ENCODE data around the gene IQCH.
"Not testable (repeated sequence)": the region's sequence is repeated elsewhere in the genome, so short reads cannot be mapped to it uniquely, and the experiment has no call there.

IQCH gene

DNA sequence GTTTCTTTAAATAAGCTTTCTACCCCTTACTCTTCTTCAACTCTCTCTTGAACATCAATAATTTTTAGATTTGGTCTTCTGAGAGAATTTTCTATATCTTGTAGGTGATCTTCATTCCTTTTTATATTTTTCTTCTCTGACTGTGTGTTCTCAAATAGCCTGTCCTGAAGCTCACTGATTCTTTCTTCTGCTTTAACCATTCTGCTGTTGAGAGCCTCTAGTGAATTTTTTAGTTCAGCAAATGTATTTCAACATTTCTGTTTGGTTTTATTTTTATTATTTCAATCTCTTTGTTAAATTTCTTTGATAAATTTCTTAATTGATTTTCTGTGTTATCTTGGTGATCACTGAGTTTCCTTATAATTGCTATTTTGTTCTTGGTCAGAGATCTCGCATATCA, 19.6 kb downstream of the IQCH start:
- H3K9me3 ChIP-seq (ENCODE audit: insufficient read depth, low read depth, low read length): no peaks in the 10 kb centered on the region
- H3K4me1 ChIP-seq (ENCODE audit: insufficient read depth, low read length): no peaks in the 10 kb centered on the region
- no peak overlapping the region for H3K4me3 ChIP-seq (ENCODE audit: low read length)
- H3K27me3 ChIP-seq (ENCODE audit: insufficient read depth, low read length): no peaks in the 10 kb centered on the region
- H3K9ac ChIP-seq (ENCODE audit: low read depth, low read length): no peak overlapping the region
- H3K27ac ChIP-seq (ENCODE audit: low read length): no peak overlapping the region
- no peaks in the 10 kb centered on the region for H3K36me3 ChIP-seq (ENCODE audit: insufficient read depth, low read depth, low read length)

DNA sequence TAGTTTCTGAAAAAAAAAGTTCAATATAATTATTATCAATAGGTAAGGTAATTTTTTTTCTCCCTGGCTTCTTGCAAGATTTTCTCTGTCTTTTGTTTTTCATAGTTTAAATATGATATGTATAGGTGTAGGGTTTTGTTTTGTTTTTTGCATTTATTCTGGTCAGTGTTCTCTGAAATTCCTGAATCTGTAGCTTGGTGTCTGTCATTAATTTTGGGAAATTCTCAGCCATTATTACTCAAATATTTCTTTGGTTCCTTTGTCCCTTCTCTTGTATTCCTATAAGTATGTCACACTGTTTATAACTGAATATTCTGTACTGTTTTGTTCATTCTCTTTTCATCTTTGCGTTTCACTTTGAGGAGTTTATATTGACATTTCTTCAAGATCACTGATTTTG, 22.1 kb downstream of the IQCH start:
- Histone ChIP-seq H3K9me3 (ENCODE audit: insufficient read depth, low read depth, low read length) (no peaks in the 10 kb centered on the region), H3K9ac (ENCODE audit: low read depth, low read length) (no peak overlapping the region), H3K27ac (ENCODE audit: low read length) (no peak overlapping the region), H3K27me3 (ENCODE audit: insufficient read depth, low read length) (no peaks in the 10 kb centered on the region), H3K4me3 (ENCODE audit: low read length) (no peak overlapping the region), H3K36me3 (ENCODE audit: insufficient read depth, low read depth, low read length) (no peaks in the 10 kb centered on the region), H3K4me1 (ENCODE audit: insufficient read depth, low read length) (peaks cover 8% of the 10 kb centered on the region)

DNA sequence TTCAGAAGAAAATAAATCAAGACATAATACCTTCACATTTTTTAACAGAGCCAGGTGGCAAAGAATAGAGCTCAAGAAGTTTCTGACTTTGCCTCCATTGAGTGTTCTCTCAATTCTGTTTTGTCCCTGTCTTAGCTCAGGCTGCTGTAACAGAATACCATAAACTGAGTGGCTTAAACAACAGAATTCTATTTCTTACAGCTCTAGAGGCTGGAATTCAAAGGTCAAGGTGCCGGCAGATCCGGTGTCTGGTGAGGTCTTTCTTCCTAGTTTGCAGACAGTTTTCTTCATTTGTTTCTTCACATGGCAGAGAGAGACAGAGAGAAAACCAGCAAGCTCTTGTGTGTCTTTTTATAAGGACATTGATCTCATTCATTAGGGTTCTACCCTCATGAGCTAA, 25.6 kb downstream of the IQCH start:
- Histone ChIP-seq H3K4me3 (ENCODE audit: low read length) (no peak overlapping the region), H3K27ac (ENCODE audit: low read length) (no peak overlapping the region), H3K4me1 (ENCODE audit: insufficient read depth, low read length) (peaks cover 16% of the 10 kb centered on the region), H3K36me3 (ENCODE audit: insufficient read depth, low read depth, low read length) (no peaks in the 10 kb centered on the region), H3K27me3 (ENCODE audit: insufficient read depth, low read length) (no peaks in the 10 kb centered on the region), H3K9me3 (ENCODE audit: insufficient read depth, low read depth, low read length) (peaks cover under 1% of the 10 kb centered on the region), H3K9ac (ENCODE audit: low read depth, low read length) (no peak overlapping the region)

DNA sequence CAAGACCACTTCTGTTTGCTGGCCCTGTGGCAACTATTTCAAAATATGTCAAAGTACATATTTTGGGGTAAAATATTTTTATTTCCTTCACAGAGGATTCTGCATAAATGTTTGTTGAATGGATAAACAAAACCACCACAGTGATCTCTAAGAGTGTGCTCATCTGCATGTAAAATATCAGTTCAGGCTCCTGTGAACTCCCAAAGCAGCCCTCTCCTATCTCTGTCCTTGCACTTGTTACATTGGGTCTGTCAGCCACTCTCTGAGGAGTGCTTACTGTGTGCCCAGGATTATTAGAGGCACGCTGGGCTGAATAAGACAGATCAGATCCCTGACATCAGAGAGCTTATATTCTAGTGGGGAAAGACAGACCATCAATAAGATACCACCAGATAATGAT, 27.1 kb downstream of the IQCH start:
- peaks cover 16% of the 10 kb centered on the region for H3K4me1 ChIP-seq (ENCODE audit: insufficient read depth, low read length)
- H3K4me3 ChIP-seq (ENCODE audit: low read length): no peak overlapping the region
- H3K36me3 ChIP-seq (ENCODE audit: insufficient read depth, low read depth, low read length): no peaks in the 10 kb centered on the region
- peaks cover 3% of the 10 kb centered on the region for H3K9me3 ChIP-seq (ENCODE audit: insufficient read depth, low read depth, low read length)
- H3K27me3 ChIP-seq (ENCODE audit: insufficient read depth, low read length): no peaks in the 10 kb centered on the region
- H3K9ac ChIP-seq (ENCODE audit: low read depth, low read length): no peak overlapping the region
- H3K27ac ChIP-seq (ENCODE audit: low read length): no peak overlapping the region

DNA sequence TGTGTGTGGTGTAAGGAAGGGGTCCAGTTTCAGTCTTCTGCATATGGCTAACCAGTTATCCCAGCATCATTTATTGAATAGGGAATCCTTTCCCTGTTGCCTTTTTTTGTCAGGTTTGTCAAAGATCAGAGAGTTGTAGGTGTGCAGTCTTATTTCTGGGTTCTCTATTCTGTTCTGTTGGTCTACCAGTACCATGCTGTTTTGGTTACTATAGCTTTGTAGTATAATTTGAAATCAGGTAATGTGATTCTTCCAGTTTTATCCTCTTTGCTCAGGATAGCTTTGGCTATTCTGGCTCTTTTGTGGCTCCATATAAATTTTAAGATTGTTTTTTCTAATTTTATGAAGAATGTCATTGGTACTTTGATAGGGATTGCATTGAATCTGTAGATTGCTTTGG, 31.0 kb downstream of the IQCH start:
- not testable (repeated sequence) for H3K36me3 ChIP-seq (ENCODE audit: insufficient read depth, low read depth, low read length)

DNA sequence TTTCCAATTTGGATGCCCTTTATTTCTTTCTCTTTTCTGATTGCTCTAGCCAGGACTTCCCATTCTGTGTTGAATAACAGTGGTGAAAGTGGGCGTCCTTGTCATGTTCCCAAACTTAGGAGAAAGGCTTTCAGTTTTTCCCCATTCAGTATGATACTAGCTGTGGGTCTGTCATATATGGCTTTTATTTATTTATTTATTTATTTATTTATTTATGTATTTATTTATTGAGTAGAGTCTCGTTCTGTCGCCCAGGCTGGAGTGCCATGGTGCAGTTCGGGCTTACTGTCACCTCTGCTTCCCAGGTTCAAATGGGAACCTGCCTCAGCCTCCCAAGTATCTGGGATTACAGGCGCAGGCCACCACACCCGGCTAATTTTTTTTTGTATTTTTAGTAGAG, 31.8 kb downstream of the IQCH start:
- not testable (repeated sequence) for H3K27ac ChIP-seq (ENCODE audit: low read length); H3K9me3 ChIP-seq (ENCODE audit: insufficient read depth, low read depth, low read length); H3K27me3 ChIP-seq (ENCODE audit: insufficient read depth, low read length); H3K36me3 ChIP-seq (ENCODE audit: insufficient read depth, low read depth, low read length); H3K9ac ChIP-seq (ENCODE audit: low read depth, low read length); H3K4me3 ChIP-seq (ENCODE audit: low read length)
- peaks cover 11% of the 10 kb centered on the region for H3K4me1 ChIP-seq (ENCODE audit: insufficient read depth, low read length)

More for the DNA sequence above, 31.0 kb downstream of the IQCH start:
- not testable (repeated sequence) for H3K9me3 ChIP-seq (ENCODE audit: insufficient read depth, low read depth, low read length); H3K4me3 ChIP-seq (ENCODE audit: low read length); H3K9ac ChIP-seq (ENCODE audit: low read depth, low read length); H3K27me3 ChIP-seq (ENCODE audit: insufficient read depth, low read length); H3K27ac ChIP-seq (ENCODE audit: low read length)
- H3K4me1 ChIP-seq (ENCODE audit: insufficient read depth, low read length): peaks cover 13% of the 10 kb centered on the region

DNA sequence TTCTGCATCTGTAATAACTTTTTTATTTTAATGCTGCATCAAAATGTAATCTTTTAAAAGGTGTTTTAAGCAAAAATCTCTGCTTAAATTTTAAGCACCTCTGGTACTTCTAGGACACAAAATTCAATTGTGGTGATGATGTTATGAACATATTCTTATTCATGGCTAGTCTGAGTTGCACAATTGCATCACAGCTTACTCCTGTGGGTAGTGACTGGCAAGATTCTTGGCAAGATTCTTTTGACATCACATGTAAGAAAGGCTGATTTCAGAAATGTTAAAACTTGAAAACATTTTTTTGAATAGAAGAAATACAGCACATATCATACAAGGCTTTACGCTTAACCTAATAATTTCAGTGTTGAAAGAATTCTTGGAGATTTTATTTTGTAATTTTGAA, 35.7 kb downstream of the IQCH start:
- no peak overlapping the region for H3K9ac ChIP-seq (ENCODE audit: low read depth, low read length)
- peaks cover 1% of the 10 kb centered on the region; the same call in 1 of the 2 replicates for H3K9me3 ChIP-seq (ENCODE audit: insufficient read depth, low read depth, low read length)
- H3K4me1 ChIP-seq (ENCODE audit: insufficient read depth, low read length): no peaks in the 10 kb centered on the region
- no peaks in the 10 kb centered on the region for H3K36me3 ChIP-seq (ENCODE audit: insufficient read depth, low read depth, low read length)
- H3K4me3 ChIP-seq (ENCODE audit: low read length): no peak overlapping the region
- H3K27ac ChIP-seq (ENCODE audit: low read length): no peak overlapping the region
- no peaks in the 10 kb centered on the region for H3K27me3 ChIP-seq (ENCODE audit: insufficient read depth, low read length)

DNA sequence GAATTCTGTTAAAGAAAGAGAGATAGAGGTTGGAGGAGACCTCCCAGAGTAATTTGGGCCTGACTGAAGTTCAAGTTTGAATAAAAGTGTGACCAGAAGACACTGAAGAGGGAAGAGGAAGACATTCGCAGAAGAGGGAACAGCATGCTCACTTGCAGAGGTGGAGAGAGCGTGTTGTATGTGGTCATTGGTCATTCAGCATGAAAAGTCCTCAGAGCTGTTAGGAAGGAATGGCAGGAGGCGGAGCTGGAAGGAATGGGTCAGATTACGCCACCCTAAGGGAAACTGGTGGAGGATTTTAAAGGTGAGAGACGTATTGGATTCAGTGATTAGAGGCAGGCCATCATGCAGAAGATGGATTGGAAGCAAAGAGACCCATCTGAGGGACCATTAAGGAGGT, 41.6 kb downstream of the IQCH start:
- Histone ChIP-seq H3K4me1 (ENCODE audit: insufficient read depth, low read length) (0 out of 2 replicates have a peak, but pooled peaks cover 3% of the 10 kb centered on the region), H3K9me3 (ENCODE audit: insufficient read depth, low read depth, low read length) (no peaks in the 10 kb centered on the region), H3K9ac (ENCODE audit: low read depth, low read length) (no peak overlapping the region), H3K36me3 (ENCODE audit: insufficient read depth, low read depth, low read length) (no peaks in the 10 kb centered on the region), H3K27ac (ENCODE audit: low read length) (no peak overlapping the region), H3K27me3 (ENCODE audit: insufficient read depth, low read length) (no peaks in the 10 kb centered on the region), H3K4me3 (ENCODE audit: low read length) (no peak overlapping the region)

DNA sequence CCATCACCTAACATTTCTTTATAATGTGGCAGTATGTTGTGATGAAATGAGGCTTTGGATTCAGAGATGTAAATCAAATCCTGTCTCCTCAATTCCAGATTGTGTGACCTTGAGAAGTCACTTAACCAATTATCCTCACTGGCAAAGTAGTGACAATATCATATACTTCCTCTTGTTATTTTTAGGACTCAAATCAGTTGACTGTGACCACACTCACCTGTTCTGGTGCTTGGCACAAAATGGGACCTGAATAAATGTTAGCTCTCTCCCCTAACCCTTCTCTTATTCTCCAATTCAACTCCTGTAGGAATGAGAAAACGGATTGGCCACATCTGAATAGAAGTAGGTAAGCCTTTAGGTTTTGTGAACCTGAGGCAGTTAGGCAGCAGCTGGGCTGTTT, 42.1 kb downstream of the IQCH start:
- 0 out of 2 replicates have a peak, but pooled peaks cover 3% of the 10 kb centered on the region for H3K4me1 ChIP-seq (ENCODE audit: insufficient read depth, low read length)
- H3K4me3 ChIP-seq (ENCODE audit: low read length): no peak overlapping the region
- no peak overlapping the region for H3K27ac ChIP-seq (ENCODE audit: low read length)
- no peaks in the 10 kb centered on the region for H3K36me3 ChIP-seq (ENCODE audit: insufficient read depth, low read depth, low read length)
- no peaks in the 10 kb centered on the region for H3K9me3 ChIP-seq (ENCODE audit: insufficient read depth, low read depth, low read length)
- H3K27me3 ChIP-seq (ENCODE audit: insufficient read depth, low read length): no peaks in the 10 kb centered on the region
- H3K9ac ChIP-seq (ENCODE audit: low read depth, low read length): no peak overlapping the region

DNA sequence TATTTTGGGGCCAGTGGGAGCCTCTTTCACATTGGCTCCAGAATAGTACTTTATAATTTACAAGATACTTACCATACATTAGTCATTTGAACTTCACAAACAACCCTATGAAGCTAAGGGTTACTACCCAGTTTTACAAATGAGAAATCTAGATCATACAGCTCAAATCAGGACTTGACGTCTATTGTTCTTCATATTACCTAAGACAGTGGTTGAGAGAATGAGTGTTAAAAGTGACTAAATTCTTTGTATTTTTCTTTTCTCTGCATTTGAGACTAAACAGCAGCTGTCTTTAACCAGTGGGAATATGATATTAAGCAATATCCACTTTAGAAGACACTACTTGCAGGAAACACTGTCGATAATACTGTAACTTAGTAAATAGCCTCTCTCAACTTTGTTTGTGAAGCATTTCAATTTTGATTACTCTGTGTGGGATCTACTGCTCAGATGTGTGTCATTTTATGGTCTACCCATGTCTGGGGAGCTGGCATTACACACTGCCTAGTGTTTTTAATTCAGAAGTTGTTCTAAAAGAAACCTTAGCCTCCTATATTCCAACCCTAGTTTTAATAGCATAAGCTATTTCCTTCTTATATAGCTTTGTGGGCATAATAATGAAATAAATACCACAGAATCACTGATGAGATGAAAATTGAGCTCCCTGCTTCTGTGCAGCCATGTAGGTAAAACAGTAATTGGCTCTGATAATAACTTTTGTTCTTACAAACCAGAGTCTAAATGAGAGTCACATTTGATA, 45.9 kb downstream of the IQCH start:
- Histone ChIP-seq H3K4me3 (ENCODE audit: low read length) (no peak overlapping the region), H3K27me3 (ENCODE audit: insufficient read depth, low read length) (no peaks in the 10 kb centered on the region), H3K9me3 (ENCODE audit: insufficient read depth, low read depth, low read length) (no peaks in the 10 kb centered on the region), H3K4me1 (ENCODE audit: insufficient read depth, low read length) (0 out of 2 replicates have a peak, but pooled peaks cover 3% of the 10 kb centered on the region), H3K36me3 (ENCODE audit: insufficient read depth, low read depth, low read length) (no peaks in the 10 kb centered on the region), H3K27ac (ENCODE audit: low read length) (no peak overlapping the region), H3K9ac (ENCODE audit: low read depth, low read length) (no peak overlapping the region)

DNA sequence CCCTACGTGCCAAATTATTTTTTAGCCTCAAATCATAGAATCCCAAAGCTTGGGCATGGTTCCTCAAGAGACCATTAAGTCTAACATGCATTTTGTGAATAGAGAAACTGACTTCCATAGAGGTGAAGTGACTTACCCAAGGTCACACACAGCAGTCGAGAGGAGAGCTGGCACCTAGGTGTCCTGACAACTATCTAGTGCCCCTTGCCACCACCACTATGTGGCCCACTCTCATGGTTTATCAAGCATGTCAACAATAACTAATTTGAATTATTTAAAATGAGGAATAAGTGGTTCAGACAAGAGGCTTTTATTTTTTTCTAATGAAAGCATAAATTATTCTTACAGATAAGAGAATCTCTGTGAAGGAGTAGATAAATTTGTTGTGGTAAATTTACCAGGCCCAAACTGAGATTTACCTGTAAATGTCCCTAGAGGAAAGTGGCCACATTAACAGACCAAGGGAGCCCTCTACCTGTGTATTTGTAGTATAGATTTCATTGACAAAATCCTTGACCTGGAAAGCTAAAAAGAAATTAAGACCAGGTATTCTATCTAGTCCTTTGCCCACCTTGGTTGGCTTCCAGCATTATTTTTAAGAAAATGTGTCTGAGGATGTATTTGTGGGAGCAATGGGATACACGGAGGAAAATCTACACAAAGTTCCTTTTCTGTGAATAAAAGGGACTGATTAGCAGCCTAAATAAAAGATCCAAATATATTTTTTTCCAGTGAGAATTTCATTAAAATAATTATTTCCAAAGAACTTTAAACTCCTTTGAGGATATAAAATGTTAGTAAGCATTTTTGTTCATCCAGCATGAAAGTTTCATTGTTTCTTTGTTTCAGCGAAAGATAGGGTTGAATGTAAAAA, 49.1 kb downstream of the IQCH start:
- Histone ChIP-seq H3K27me3 (ENCODE audit: insufficient read depth, low read length) (no peaks in the 10 kb centered on the region), H3K27ac (ENCODE audit: low read length) (no peak overlapping the region), H3K9ac (ENCODE audit: low read depth, low read length) (no peak overlapping the region), H3K36me3 (ENCODE audit: insufficient read depth, low read depth, low read length) (no peaks in the 10 kb centered on the region), H3K9me3 (ENCODE audit: insufficient read depth, low read depth, low read length) (no peaks in the 10 kb centered on the region), H3K4me3 (ENCODE audit: low read length) (no peak overlapping the region), H3K4me1 (ENCODE audit: insufficient read depth, low read length) (no peaks in the 10 kb centered on the region)

DNA sequence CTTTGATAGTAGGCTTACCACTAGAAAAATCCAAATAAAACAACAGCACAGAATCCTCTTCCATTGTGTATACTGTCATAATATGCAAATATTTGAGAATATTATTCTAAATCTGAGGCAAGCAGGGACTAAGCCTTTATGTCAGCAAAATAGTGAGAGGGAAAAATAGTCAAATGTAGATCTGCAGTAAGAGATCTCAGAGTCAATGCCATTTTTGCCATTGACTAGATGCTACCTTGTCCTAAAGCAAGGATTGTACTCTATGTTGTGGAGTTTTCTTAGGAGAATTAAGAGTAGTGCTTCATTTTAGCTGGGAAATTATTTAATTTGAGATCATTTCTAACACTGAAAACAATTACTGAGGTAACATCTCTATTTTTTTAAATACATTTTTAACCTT, 50.2 kb downstream of the IQCH start:
- Histone ChIP-seq H3K4me3 (ENCODE audit: low read length) (no peak overlapping the region), H3K9ac (ENCODE audit: low read depth, low read length) (no peak overlapping the region), H3K4me1 (ENCODE audit: insufficient read depth, low read length) (no peaks in the 10 kb centered on the region), H3K36me3 (ENCODE audit: insufficient read depth, low read depth, low read length) (no peaks in the 10 kb centered on the region), H3K27me3 (ENCODE audit: insufficient read depth, low read length) (no peaks in the 10 kb centered on the region), H3K9me3 (ENCODE audit: insufficient read depth, low read depth, low read length) (no peaks in the 10 kb centered on the region), H3K27ac (ENCODE audit: low read length) (no peak overlapping the region)
